WTC11 (cell line): Measurements from ENCODE around the gene LY6G5B.

Experiments
- CBFB ChIP-seq: sonication (generic); formaldehyde crosslinking; IDR thresholded peaks from 2 replicates; pipeline ENCODE4 v1.8.1; 2022; ENCODE audit warnings: mild to moderate bottlenecking, low read depth, missing genetic modification reagents
- RELA ChIP-seq: sonication (generic); formaldehyde crosslinking; IDR thresholded peaks from 2 replicates; pipeline ENCODE4 v1.8.1; 2022; ENCODE audit warnings: missing genetic modification reagents, mild to moderate bottlenecking, borderline replicate concordance
- RORB ChIP-seq: fragments of 250-450 bp; sonication (Bioruptor Pico); IDR thresholded peaks from 2 replicates; pipeline ENCODE4 v1.9.0; 2021; ENCODE audit warnings: mild to moderate bottlenecking
- SMAD3 ChIP-seq: sonication (generic); formaldehyde crosslinking; IDR thresholded peaks from 2 replicates; pipeline ENCODE4 v1.8.0; 2022; ENCODE audit warnings: missing genetic modification reagents, mild to moderate bottlenecking, borderline replicate concordance
- TEAD4 ChIP-seq: sonication (generic); formaldehyde crosslinking; IDR thresholded peaks from 2 replicates; pipeline ENCODE4 v1.8.0; 2022; ENCODE audit warnings: mild to moderate bottlenecking, missing genetic modification reagents
- TF ChIP-seq, protein P1 (sequence below): fragments of 200-600 bp; IDR thresholded peaks from 2 replicates; pipeline ENCODE4 v1.8.0; 2022; ENCODE audit warnings: antibody characterized with exemption
- TF ChIP-seq, protein P2 (sequence below): sonication (generic); formaldehyde crosslinking; IDR thresholded peaks from 2 replicates; pipeline ENCODE4 v1.8.0; 2022; ENCODE audit warnings: mild to moderate bottlenecking, missing genetic modification reagents

DNA sequence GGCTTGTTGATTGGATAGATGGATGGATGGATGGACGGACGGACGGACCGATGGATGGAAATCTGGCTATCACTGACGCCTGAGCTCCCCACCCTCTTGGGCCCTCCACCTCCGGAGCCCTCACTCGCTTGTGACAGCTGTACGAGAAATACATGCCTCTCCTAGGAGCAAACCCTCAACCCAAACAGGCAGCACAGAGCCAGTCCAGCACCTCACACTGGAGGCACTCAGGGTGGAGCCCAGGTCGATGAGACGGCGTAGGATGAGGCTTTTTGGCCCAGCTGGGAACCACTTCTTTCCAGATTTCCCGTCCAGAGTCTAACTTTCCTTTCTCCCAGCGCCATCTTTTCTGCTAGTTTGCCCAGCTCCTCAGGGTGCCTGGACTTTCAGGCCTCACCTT is 13.8 kb downstream of the LY6G5B start:
- TF ChIP-seq, protein P1, sequence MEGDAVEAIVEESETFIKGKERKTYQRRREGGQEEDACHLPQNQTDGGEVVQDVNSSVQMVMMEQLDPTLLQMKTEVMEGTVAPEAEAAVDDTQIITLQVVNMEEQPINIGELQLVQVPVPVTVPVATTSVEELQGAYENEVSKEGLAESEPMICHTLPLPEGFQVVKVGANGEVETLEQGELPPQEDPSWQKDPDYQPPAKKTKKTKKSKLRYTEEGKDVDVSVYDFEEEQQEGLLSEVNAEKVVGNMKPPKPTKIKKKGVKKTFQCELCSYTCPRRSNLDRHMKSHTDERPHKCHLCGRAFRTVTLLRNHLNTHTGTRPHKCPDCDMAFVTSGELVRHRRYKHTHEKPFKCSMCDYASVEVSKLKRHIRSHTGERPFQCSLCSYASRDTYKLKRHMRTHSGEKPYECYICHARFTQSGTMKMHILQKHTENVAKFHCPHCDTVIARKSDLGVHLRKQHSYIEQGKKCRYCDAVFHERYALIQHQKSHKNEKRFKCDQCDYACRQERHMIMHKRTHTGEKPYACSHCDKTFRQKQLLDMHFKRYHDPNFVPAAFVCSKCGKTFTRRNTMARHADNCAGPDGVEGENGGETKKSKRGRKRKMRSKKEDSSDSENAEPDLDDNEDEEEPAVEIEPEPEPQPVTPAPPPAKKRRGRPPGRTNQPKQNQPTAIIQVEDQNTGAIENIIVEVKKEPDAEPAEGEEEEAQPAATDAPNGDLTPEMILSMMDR, result no peak
- TF ChIP-seq CBFB (no peak), TEAD4 (CRISPR knock-in tag) (no peak), SMAD3 (no peak), RORB (CRISPR knock-in tag) (no peak), RELA (CRISPR knock-in tag) (no peak)
- TF ChIP-seq, protein P2, sequence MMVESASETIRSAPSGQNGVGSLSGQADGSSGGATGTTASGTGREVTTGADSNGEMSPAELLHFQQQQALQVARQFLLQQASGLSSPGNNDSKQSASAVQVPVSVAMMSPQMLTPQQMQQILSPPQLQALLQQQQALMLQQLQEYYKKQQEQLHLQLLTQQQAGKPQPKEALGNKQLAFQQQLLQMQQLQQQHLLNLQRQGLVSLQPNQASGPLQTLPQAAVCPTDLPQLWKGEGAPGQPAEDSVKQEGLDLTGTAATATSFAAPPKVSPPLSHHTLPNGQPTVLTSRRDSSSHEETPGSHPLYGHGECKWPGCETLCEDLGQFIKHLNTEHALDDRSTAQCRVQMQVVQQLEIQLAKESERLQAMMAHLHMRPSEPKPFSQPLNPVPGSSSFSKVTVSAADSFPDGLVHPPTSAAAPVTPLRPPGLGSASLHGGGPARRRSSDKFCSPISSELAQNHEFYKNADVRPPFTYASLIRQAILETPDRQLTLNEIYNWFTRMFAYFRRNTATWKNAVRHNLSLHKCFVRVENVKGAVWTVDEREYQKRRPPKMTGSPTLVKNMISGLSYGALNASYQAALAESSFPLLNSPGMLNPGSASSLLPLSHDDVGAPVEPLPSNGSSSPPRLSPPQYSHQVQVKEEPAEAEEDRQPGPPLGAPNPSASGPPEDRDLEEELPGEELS, result no peak
